ENCODE data around the gene METTL23. TPM values are rescaled to one million over a fixed set of nuclear protein-coding genes. Genes with fewer than 3 reads are reported as not detected.
"Not testable (repeated sequence)": the region's sequence is repeated elsewhere in the genome, so short reads cannot be mapped to it uniquely, and the experiment has no call there.

METTL23 gene
- total and polyA plus RNA-seq, 2 experiments from 2014 or later, result 41.6 to 55.9 TPM

DNA sequence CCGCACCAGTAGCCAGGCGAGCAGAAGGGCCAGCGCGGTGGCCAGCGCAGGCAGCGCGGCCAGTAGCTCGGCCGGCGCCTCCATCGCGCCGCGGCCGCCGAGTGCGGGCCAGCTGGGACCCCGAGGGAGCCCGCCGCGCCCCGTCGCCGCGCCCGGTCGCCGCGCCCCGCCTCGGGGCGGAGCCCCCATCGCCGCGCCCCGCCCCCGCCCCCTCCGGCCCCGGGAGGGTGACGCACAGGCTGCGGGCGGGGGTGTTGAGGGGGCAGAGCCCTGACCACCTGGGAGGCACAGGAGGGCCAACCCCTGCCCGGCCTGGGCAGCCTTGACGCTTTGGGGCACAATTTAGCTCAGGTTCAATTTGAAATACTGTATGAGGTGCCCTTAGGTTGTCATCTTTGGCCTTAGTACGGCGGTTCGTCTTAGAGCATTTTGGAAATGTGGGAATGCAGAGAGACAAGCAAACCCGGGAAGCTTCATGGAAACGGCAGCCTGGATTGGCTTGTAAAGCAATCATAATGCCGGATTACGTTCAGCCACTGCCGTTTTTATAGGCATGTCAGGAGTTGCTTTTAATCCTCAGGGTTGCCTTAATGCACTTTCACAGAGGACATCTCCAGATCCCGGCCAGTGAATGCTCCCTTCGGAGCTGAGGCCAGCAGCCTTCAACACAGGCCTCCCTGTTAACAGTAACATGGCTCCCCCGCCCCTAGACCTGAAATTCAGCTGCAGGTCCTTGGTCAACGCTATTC, 15.6 kb upstream of the METTL23 start, which contains the start of gene MXRA7:
Gene MXRA7 (minus strand): TSS at position 103 of the 749 bp plus-strand sequence. CDS start 19 bp downstream, at position 84.
- DNase-seq (ENCODE audit: low spot score) (peak; percentile 80), ATAC-seq (peak; percentile 35)
- Histone ChIP-seq H2AFZ (peak within 1 kb of the TSS; percentile 92), H3K9me2 (ENCODE audit: insufficient read depth) (no peaks in the 10 kb centered on the region), H3K36me3 (ENCODE audit: insufficient read depth) (peaks cover 1% of the 10 kb centered on the region; the same call in 1 of the 2 replicates), H3K79me2 (replicated peaks; ENCODE audit: insufficient read depth) (peaks cover 12% of the 10 kb centered on the region; the same call in 1 of the 2 replicates), H3K27ac (ENCODE audit: low read depth) (peak within 1 kb of the TSS; percentile 59; the same call in 1 of the 2 replicates), H3K4me3 (peak within 1 kb of the TSS; percentile 73), H3F3A (replicated peaks; ENCODE audit: low read depth) (peaks cover 9% of the 10 kb centered on the region), H3K4me1 (ENCODE audit: insufficient read depth) (peaks cover 30% of the 10 kb centered on the region), H3K4me2 (peak within 1 kb of the TSS; percentile 88), H3K27me3 (ENCODE audit: insufficient read depth) (peaks cover 18% of the 10 kb centered on the region), H4K20me1 (replicated peaks; ENCODE audit: insufficient read depth) (peaks cover 10% of the 10 kb centered on the region; the same call in 1 of the 2 replicates)
- Mint-ChIP-seq H3K27me3 (ENCODE audit: insufficient read depth, low read depth, poor library complexity) (peaks cover 39% of the 10 kb centered on the region), H3K4me3 (peak within 1 kb of the TSS; percentile 76), H3K27ac (no peak within 1 kb of the TSS), H3K9me3 (no peaks in the 10 kb centered on the region), H3K4me1 (peaks cover 36% of the 10 kb centered on the region), H3K36me3 (ENCODE audit: low read depth) (peaks cover 6% of the 10 kb centered on the region; the same call in 1 of the 3 replicates)
- TF ChIP-seq, protein P1, sequence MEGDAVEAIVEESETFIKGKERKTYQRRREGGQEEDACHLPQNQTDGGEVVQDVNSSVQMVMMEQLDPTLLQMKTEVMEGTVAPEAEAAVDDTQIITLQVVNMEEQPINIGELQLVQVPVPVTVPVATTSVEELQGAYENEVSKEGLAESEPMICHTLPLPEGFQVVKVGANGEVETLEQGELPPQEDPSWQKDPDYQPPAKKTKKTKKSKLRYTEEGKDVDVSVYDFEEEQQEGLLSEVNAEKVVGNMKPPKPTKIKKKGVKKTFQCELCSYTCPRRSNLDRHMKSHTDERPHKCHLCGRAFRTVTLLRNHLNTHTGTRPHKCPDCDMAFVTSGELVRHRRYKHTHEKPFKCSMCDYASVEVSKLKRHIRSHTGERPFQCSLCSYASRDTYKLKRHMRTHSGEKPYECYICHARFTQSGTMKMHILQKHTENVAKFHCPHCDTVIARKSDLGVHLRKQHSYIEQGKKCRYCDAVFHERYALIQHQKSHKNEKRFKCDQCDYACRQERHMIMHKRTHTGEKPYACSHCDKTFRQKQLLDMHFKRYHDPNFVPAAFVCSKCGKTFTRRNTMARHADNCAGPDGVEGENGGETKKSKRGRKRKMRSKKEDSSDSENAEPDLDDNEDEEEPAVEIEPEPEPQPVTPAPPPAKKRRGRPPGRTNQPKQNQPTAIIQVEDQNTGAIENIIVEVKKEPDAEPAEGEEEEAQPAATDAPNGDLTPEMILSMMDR (conservative IDR thresholded peaks at IDR 0.05; ENCODE audit: low read depth in 2 of 2), result no peak
- TF ChIP-seq CREB1 (CRISPR knock-in tag; IDR thresholded peaks at IDR 0.05; ENCODE audit: low read depth), result peak; percentile 66

DNA sequence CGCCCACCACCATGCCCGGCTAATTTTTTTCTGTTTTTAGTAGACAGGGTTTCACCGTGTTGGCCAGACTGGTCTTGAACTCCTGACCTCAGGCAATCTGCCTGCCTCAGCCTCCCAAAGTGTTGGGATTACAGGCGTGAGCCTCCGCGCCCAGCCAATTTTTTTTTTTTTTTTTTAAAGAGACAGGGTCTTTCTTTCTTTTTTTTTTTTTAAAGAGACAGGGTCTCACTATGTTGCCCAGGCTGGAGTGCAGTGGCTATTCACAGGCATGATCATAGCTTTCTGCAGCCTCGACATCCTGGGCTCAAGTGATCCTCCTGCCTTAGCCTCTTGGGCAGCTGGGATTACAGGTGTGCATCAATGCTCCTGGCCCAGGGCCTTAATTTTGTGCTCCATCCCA, 14.3 kb upstream of the METTL23 start:
- H4K20me1 ChIP-seq (replicated peaks; ENCODE audit: insufficient read depth), result not testable (repeated sequence)

DNA sequence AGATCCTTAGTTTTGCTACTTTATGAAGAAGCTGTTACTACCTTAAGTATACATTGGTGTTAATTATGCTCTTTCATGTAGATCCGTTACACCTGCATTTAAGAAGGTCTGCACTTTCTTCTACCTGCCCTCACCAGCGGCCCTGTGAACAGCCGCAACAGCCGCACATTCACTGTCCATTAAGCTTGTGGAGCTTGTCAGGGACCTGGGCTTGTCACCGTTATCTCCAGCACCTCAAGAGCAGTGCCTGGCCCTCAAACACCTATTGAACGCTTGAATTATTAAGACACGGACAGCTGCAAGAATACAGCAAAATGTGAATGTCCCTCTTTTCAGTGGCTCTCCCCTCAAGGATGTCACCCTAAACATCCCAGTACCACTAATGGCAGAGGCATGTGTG, 12.9 kb upstream of the METTL23 start:
- Histone ChIP-seq H4K20me1 (replicated peaks; ENCODE audit: insufficient read depth) (peaks cover 5% of the 10 kb centered on the region; the same call in 1 of the 2 replicates), H3K4me3 (no peak overlapping the region), H3K27ac (ENCODE audit: low read depth) (no peak overlapping the region), H3K4me1 (ENCODE audit: insufficient read depth) (peaks cover 21% of the 10 kb centered on the region), H3K4me2 (no peak overlapping the region), H3K36me3 (ENCODE audit: insufficient read depth) (peaks cover 12% of the 10 kb centered on the region), H2AFZ (no peak overlapping the region), H3K27me3 (ENCODE audit: insufficient read depth) (peaks cover 15% of the 10 kb centered on the region), H3K9me2 (ENCODE audit: insufficient read depth) (no peaks in the 10 kb centered on the region), H3K79me2 (replicated peaks; ENCODE audit: insufficient read depth) (0 out of 2 replicates have a peak, but pooled peaks cover 7% of the 10 kb centered on the region), H3F3A (replicated peaks; ENCODE audit: low read depth) (peaks cover 6% of the 10 kb centered on the region; the same call in 1 of the 2 replicates)
- no peaks in the 10 kb centered on the region for H3K9me3 Mint-ChIP-seq
- H3K27ac Mint-ChIP-seq, result no peak overlapping the region
- no peak for DNase-seq (ENCODE audit: low spot score)
- no peak for ATAC-seq
- H3K4me1 Mint-ChIP-seq, result peaks cover 23% of the 10 kb centered on the region
- H3K4me3 Mint-ChIP-seq, result no peak overlapping the region
- peaks cover 25% of the 10 kb centered on the region; the same call in 2 of the 3 replicates for H3K36me3 Mint-ChIP-seq (ENCODE audit: low read depth)
- peaks cover 27% of the 10 kb centered on the region for H3K27me3 Mint-ChIP-seq (ENCODE audit: insufficient read depth, low read depth, poor library complexity)
- TF ChIP-seq ZNF114 (CRISPR knock-in tag; IDR thresholded peaks at IDR 0.05), result no peak
- no peak for TF ChIP-seq NANOG (IDR thresholded peaks at IDR 0.05; ENCODE audit: borderline replicate concordance)
- no peak for TF ChIP-seq JUNB (IDR thresholded peaks at IDR 0.05; ENCODE audit: unreplicated experiment)
- TF ChIP-seq, protein P2, sequence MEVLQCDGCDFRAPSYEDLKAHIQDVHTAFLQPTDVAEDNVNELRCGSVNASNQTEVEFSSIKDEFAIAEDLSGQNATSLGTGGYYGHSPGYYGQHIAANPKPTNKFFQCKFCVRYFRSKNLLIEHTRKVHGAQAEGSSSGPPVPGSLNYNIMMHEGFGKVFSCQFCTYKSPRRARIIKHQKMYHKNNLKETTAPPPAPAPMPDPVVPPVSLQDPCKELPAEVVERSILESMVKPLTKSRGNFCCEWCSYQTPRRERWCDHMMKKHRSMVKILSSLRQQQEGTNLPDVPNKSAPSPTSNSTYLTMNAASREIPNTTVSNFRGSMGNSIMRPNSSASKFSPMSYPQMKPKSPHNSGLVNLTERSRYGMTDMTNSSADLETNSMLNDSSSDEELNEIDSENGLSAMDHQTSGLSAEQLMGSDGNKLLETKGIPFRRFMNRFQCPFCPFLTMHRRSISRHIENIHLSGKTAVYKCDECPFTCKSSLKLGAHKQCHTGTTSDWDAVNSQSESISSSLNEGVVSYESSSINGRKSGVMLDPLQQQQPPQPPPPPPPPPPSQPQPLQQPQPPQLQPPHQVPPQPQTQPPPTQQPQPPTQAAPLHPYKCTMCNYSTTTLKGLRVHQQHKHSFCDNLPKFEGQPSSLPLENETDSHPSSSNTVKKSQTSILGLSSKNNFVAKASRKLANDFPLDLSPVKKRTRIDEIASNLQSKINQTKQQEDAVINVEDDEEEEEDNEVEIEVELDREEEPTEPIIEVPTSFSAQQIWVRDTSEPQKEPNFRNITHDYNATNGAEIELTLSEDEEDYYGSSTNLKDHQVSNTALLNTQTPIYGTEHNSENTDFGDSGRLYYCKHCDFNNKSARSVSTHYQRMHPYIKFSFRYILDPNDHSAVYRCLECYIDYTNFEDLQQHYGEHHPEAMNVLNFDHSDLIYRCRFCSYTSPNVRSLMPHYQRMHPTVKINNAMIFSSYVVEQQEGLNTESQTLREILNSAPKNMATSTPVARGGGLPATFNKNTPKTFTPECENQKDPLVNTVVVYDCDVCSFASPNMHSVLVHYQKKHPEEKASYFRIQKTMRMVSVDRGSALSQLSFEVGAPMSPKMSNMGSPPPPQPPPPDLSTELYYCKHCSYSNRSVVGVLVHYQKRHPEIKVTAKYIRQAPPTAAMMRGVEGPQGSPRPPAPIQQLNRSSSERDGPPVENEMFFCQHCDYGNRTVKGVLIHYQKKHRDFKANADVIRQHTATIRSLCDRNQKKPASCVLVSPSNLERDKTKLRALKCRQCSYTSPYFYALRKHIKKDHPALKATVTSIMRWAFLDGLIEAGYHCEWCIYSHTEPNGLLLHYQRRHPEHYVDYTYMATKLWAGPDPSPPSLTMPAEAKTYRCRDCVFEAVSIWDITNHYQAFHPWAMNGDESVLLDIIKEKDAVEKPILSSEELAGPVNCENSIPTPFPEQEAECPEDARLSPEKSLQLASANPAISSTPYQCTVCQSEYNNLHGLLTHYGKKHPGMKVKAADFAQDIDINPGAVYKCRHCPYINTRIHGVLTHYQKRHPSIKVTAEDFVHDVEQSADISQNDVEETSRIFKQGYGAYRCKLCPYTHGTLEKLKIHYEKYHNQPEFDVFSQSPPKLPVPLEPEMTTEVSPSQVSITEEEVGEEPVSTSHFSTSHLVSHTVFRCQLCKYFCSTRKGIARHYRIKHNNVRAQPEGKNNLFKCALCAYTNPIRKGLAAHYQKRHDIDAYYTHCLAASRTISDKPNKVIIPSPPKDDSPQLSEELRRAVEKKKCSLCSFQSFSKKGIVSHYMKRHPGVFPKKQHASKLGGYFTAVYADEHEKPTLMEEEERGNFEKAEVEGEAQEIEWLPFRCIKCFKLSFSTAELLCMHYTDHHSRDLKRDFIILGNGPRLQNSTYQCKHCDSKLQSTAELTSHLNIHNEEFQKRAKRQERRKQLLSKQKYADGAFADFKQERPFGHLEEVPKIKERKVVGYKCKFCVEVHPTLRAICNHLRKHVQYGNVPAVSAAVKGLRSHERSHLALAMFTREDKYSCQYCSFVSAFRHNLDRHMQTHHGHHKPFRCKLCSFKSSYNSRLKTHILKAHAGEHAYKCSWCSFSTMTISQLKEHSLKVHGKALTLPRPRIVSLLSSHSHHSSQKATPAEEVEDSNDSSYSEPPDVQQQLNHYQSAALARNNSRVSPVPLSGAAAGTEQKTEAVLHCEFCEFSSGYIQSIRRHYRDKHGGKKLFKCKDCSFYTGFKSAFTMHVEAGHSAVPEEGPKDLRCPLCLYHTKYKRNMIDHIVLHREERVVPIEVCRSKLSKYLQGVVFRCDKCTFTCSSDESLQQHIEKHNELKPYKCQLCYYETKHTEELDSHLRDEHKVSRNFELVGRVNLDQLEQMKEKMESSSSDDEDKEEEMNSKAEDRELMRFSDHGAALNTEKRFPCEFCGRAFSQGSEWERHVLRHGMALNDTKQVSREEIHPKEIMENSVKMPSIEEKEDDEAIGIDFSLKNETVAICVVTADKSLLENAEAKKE (CRISPR knock-in tag; IDR thresholded peaks at IDR 0.05), result no peak
- no peak for TF ChIP-seq CREB1 (CRISPR knock-in tag; IDR thresholded peaks at IDR 0.05; ENCODE audit: low read depth)
- TF ChIP-seq EZH2phosphoT487 (IDR thresholded peaks at IDR 0.05; ENCODE audit: unreplicated experiment), result no peak

More for the DNA sequence above, 14.3 kb upstream of the METTL23 start:
- H3K4me3 Mint-ChIP-seq; H3K79me2 ChIP-seq (replicated peaks; ENCODE audit: insufficient read depth); H3K27ac Mint-ChIP-seq; H3K9me2 ChIP-seq (ENCODE audit: insufficient read depth); H3K27ac ChIP-seq (ENCODE audit: low read depth); ATAC-seq; H2AFZ ChIP-seq; H3K4me2 ChIP-seq; DNase-seq (ENCODE audit: low spot score); H3K9me3 Mint-ChIP-seq; H3K4me3 ChIP-seq; H3F3A ChIP-seq (replicated peaks; ENCODE audit: low read depth): not testable (repeated sequence)
- H3K4me1 Mint-ChIP-seq, result peaks cover 36% of the 10 kb centered on the region
- Histone ChIP-seq H3K4me1 (ENCODE audit: insufficient read depth) (peaks cover 30% of the 10 kb centered on the region), H3K36me3 (ENCODE audit: insufficient read depth) (peaks cover 10% of the 10 kb centered on the region; the same call in 1 of the 2 replicates), H3K27me3 (ENCODE audit: insufficient read depth) (peaks cover 18% of the 10 kb centered on the region)
- H3K36me3 Mint-ChIP-seq (ENCODE audit: low read depth), result peaks cover 17% of the 10 kb centered on the region; the same call in 2 of the 3 replicates
- H3K27me3 Mint-ChIP-seq (ENCODE audit: insufficient read depth, low read depth, poor library complexity), result peaks cover 35% of the 10 kb centered on the region

All from GM23338 (cell line).